Fibroblast of the aortic adventitia (primary cell): ENCODE results near the gene LARP1. TPM values are rescaled to one million over a fixed set of nuclear protein-coding genes. Genes with fewer than 3 reads are reported as not detected.
"Not testable (repeated sequence)": the region's sequence is repeated elsewhere in the genome, so short reads cannot be mapped to it uniquely, and the experiment has no call there.

Experiments
- DNase-seq: peaks from one replicate; pipeline ENCODE4 v3.0.0-alpha.2; 2010; ENCODE audit warnings: low read depth
- H3K4me3 ChIP-seq: 2 replicates; pipeline ENCODE4 v1.5.1; 2011; ENCODE audit warnings: low read depth, mild to moderate bottlenecking, control low read depth, low read length, moderate library complexity
- total RNA-seq: library from RNA; depleted of rRNA; stranded (reverse); fragments of >200 nt; gene quantifications from 2 replicates; pipeline ENCODE4 v1.2.3, GENCODE V29; 2012; ENCODE audit warnings: low replicate concordance
- TF ChIP-seq, protein P1 (sequence below): IDR thresholded peaks from 2 replicates; pipeline ENCODE4 v1.5.1; 2011; ENCODE audit warnings: mild to moderate bottlenecking, low read length, control low read depth, inconsistent platforms; ENCODE audit not compliant: insufficient read depth

Gene LARP1
- total RNA-seq, 1 donor: 114 TPM

DNA sequence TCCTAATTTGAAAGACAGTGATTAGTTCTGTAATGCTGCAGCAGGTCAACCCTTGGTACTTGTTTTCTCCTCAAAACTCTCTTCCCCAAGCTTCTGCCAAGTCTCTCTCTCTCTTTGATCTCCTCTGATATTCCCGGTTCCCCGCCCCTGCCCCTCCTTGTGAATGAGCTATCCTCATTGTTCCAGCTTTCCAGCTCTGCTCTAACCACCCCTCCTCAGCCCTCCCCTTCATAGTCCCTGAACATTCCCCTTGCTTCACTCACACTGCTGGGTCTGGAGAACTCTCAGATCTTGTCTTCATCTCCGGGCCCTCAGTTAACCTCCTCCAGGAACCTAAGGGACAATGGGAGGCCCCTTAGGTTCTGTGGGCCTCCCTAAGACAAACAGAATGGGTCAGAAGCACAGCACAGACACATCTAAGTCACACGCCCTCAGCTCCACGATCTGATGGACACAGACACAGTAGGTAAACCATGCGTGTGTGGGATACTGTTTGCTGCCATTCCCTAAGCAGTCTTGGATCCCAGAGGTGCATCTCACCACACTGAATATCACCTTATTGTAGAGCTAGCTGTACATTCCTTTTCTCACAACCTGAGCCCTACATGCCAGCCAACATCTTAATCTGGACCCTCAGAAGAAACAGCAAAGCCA is 17.4 kb upstream of the LARP1 start:
- no peak overlapping the region for H3K4me3 ChIP-seq
- peak; percentile 50 for DNase-seq
- TF ChIP-seq, protein P1, sequence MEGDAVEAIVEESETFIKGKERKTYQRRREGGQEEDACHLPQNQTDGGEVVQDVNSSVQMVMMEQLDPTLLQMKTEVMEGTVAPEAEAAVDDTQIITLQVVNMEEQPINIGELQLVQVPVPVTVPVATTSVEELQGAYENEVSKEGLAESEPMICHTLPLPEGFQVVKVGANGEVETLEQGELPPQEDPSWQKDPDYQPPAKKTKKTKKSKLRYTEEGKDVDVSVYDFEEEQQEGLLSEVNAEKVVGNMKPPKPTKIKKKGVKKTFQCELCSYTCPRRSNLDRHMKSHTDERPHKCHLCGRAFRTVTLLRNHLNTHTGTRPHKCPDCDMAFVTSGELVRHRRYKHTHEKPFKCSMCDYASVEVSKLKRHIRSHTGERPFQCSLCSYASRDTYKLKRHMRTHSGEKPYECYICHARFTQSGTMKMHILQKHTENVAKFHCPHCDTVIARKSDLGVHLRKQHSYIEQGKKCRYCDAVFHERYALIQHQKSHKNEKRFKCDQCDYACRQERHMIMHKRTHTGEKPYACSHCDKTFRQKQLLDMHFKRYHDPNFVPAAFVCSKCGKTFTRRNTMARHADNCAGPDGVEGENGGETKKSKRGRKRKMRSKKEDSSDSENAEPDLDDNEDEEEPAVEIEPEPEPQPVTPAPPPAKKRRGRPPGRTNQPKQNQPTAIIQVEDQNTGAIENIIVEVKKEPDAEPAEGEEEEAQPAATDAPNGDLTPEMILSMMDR: no peak

DNA sequence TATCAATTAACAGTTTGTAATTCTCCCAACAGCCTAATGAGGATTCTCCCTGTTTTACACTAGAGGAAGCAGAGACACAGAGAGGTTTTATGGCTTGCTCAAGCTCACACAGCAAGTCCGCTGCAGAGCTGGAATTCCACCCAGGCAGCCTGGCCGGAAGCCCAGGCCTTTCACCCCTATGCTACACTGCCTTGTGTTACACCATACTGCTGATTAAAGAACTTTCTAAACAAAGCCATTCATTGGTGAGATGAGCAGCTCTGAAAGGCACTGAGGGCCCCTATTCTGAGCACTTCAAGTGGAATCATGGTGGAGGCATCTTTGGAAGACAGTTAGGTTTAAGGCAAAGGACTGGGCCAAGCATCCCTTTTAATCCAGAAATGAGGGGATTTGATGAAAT is 14.7 kb upstream of the LARP1 start:
- TF ChIP-seq, protein P1: no peak
- DNase-seq: peak; percentile 80
- no peak overlapping the region for H3K4me3 ChIP-seq

DNA sequence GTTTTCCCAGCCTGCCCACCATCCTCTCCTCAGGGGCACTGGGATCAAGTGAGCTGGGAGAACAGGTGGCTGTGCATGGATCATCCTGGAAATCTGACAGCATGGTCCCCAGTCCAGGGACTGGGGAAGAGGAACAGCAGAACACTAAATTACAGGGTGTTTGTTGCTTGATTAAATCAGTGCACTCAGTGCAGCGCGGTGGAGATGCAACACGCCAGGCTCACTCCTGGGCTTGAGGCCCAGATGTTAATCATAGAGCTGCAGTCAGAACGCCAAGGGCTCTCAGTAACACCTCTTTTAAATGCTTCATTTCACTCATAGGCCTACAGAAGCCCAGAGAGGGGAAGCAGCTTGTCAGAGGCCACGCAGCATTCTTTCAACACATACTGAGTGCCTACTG is 14.2 kb upstream of the LARP1 start:
- TF ChIP-seq, protein P1: no peak
- H3K4me3 ChIP-seq: no peak overlapping the region
- peak; percentile 72 for DNase-seq

DNA sequence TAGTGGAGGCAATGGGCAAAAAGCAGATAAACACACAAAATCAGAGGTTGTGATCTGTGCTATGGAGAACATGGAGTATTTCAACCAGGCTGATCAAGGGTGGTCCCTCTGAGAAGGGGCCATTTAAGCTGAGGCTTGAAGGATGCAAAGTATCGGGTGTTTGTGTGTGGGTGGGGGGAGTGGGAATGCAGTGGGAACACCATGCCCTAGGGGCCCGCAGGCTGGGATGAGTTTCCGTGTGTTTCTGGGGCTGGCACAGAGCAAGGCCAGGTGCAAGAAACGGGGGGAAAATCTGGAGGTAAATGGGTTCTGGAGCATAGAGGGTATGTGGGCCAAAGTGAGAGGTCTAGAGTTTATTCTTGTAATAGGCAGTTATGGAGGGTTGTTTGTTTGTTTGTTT is 13.8 kb upstream of the LARP1 start:
- DNase-seq: no peak
- TF ChIP-seq, protein P1: no peak
- H3K4me3 ChIP-seq: no peak overlapping the region

DNA sequence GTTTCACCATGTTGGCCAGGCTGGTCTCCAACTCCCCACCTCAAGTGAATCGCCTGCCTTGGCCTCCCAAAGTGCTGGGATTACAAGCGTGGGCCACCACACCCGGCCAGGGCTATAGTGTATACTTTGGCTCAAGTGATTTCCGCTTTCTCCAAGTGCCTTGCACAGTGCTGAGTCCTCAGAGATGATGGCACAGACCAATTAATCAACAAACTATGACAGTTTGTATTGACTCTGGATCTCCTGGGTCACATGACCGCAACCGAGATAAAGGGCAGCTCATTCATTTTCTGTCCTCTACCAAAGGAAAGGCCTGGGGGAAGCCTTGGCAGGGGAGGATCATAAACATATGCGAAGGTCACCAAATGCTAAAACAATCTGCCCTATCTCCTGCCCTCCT is 11.4 kb upstream of the LARP1 start:
- no peak for DNase-seq
- no peak overlapping the region for H3K4me3 ChIP-seq
- TF ChIP-seq, protein P1: no peak

DNA sequence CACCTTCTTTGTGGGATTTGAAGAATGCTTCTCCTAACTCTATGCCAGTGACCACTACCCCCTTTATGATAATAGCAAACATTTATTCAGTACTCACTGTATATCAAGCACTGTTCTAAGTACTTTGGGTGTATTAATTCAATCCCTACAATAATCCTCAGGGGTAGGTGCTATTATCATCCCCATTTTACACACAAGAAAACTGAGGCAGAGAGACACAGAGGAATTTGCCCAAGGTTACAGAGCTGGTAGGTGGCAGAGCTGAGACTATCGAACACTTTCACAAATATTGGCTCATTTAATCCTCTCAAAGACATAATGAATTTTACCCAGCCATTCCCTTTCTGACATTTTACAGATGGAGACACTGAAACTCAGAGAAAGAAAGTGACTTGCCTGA is 9.8 kb upstream of the LARP1 start:
- TF ChIP-seq, protein P1: no peak
- DNase-seq: no peak
- no peak overlapping the region for H3K4me3 ChIP-seq

DNA sequence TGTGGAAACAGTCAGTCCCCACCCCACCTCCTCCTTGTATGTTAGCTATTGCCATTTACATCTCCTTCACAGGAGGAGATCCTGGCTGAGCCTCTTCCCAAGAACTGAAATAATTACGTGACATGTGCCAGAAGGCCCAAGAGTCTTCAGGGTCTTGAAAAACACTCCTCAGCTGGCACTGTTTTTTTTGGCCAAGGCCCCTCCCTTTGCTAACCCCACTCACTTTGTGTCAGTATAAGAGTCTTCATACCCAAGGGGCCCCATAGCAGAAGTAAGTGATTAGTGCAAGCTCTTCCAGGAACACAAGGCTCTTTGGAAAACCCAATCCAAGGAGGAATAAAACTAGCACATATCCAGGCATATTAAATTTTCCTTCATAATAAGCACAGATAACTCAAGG is 5.7 kb upstream of the LARP1 start:
- TF ChIP-seq, protein P1: no peak
- no peak overlapping the region for H3K4me3 ChIP-seq
- DNase-seq: no peak

DNA sequence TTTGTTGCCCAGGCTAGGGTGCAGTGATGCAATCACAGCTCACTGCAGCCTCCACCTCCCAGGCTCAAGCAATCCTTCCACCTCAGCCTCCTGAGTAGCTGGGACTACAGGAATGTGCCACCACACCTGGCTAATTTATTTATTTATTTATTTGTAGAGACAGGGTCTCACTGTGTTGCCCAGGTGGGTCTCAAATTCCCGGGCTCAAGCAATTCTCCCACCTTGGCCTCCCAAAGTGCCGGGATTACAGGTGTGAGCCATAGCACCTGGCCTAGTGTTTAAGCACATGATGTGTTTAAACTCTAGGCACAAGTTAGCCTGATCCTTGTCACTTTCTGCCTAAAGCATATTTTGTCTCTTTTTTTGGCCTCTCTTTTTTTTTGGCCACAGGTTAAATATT is 4.5 kb upstream of the LARP1 start:
- not testable (repeated sequence) for H3K4me3 ChIP-seq, DNase-seq
